ENCODE results near the gene MEGF11.
A peak's percentile ranks its signal among the peaks of the same experiment; 100 is the strongest.

The MEGF11 gene

DNA sequence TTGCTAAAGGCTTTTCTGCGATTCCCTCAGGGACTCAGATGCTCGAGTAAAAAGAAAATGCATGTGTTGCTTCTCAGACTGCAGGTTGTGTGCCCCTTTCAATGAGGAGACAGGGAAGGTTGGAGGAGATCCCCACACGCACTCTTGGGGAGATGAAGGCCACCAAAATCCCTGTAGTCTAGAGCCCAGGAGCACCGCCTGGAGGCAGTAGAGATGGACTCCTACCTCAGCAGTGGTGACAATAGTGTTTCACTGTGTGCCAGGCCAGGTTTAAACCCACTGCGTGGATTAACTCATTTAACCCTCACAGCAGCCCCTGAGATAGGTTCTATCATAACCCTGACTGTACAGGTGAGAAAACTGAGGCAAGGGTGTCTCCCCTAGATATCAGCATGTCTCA lies 15.2 kb downstream of the MEGF11 start:
- no peak for DNase-seq

- DNase-seq = no peak
Observed at GRCh38 chr15:66237513-66238235, 15.9 kb downstream of the MEGF11 start.

DNA sequence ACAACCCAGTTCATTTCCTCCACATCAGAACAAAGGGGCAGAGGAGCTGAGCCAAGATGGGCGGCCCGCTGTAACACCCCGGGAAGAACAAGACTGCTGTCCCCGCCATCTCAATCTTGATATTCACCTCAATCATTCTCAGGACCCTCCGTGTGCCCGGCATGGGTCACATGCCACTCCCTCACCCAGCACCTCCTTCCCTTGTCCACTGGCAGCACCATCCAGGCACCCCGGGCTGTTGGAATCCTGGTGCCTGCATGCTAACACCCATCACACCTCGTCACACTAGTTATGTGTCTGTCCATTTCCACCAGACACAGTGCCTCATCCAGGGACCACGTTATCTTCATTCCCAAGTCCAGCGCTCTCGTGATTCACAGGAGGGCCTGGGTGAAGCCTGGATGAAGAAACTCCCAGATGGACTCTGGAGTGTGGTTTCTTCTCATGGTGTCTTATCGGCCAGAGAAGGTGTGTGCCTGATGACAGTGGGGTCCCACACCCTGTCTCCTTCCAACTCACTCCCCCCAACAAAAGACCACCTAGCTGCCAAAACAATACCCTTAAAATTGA lies 16.7 kb downstream of the MEGF11 start:
- no peak for DNase-seq

- DNase-seq = no peak
Observed at GRCh38 chr15:66235866-66236265, 17.7 kb downstream of the MEGF11 start.

- no peak for DNase-seq
Observed at GRCh38 chr15:66234798-66235197, 18.8 kb downstream of the MEGF11 start.

DNA sequence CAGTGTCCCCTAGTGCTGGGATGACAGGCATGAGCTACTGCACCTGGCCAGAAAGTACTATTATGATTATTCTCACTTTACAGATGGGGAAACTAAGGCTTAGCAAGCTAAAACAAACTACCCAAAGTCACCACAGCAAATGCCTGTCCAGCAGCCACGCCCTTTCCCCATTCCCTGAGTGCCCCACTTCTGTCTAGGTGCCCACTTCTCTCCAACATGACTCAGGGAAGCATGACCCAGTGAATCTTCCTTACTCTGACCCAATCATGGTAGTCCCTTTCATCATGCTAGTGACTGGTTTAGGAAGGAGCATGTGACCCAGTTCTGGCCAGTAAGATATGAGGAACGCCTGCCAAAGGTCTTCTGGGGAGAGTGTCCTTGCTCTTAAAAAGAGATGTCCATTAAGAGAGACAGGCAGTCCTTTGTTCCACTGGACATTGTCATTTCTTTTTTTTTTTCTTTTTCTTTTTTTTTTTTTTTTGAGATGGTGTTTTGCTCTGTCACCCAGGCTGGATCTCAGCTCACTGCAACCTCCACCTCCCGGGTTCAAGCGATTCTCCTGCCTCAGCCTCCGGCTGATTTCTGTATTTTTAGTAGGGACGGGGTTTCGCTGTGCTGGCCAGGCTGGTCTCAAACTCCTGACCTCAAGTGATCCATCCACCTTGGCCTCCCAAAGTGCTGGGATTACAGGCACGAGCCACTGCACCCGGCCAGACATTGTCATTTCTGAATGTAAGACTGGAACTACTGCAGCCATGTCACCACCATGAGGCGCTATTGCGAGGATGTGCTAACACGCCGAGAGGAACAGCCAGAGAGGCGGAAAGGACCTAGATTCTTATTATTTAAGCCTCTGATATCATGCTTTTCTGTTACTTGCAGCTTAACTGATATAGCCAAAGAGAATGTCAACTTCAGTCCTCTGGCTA lies 19.8 kb downstream of the MEGF11 start:
- peak; percentile 91 for DNase-seq

DNA sequence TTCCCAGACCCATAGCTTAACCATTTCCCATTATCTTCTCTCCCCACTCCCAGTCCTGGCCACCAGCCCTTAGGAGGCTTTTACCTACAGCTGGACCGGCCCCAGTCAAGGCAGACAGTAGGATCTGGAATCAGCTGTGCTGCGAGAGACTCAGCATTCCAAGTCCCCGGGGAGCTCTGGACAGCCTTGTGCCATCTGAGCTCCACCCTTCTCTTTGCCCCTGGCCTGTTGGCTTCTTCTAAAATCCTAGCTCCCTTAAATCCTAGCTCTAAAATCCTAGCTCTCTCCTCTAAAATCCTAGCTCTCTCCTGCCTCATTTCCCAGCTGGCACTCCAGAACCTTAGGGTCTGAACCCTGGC lies 21.3 kb downstream of the MEGF11 start:
- no peak for DNase-seq

DNA sequence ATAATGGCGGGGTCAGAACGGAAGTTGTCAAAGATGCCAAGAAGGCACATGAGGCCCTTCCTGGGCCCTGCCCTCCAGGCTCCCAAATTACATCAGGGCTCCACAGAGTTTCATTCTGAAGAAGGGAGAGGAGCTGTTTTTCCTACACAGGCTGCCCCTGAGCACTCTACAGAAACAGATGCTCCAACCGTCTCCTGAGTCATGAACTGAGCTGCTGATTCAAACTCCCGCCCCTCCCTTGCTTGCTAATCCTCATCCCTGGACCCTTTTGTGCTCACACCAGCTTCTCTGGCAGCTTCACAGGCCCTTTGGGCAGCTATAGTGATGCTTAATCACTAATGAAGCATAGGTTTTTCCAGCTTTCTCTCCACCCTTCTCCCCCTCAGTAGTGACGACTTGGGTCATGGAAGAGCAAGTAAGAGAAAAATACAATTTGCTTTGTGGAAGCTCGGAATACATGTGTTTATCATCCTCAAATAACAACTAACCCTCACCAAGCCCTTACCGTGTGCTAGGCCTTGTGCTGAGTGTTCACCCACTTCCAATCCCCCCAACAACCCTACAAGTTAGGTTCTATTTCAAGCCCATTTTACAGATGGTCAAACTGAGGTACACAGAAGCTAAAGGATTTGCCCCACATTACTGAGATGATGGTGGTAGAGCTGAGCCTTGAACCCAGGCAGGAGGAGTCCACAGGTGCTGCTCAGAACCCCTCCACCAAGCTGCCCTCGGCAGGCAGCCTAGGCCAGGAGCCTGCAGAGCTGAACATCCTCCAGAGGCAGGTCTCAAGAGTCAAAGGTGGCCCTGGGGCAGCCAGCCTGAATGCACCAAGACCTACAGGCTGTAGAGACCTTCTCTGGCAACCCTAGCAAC lies 21.9 kb downstream of the MEGF11 start:
- no peak for DNase-seq

DNA sequence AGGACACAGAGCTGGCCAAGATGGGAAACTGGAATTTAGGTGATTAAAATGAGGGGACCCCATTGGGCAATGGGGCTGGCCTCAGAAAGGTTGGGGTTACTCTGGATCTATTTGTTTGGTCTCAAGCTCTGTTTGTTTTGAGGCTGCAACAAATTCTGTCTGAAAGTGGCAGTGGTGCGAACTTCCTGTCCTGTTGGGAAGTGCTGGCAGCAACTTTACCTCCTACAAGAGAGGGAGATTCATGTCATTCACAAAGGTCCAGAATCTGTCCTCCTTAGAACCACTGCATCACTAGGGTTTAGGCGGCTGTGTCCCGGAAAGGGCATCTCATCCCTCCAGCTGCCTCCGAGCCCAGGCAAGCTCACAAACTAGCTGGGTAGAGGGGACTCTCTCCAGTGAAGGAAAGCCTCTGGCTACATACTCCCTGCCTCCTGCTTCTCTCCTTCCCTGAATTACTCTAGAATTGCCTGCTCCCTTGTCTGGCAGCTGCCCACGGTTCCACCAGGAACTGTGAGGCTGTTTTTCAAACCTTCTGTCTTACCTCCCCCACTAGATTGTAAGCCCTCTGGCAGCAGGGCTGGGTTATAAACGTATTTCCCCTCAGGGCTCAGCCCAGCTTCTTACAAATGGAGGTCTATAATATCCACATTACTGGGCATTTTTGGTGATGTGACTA lies 23.6 kb downstream of the MEGF11 start:
- no peak for DNase-seq

DNA sequence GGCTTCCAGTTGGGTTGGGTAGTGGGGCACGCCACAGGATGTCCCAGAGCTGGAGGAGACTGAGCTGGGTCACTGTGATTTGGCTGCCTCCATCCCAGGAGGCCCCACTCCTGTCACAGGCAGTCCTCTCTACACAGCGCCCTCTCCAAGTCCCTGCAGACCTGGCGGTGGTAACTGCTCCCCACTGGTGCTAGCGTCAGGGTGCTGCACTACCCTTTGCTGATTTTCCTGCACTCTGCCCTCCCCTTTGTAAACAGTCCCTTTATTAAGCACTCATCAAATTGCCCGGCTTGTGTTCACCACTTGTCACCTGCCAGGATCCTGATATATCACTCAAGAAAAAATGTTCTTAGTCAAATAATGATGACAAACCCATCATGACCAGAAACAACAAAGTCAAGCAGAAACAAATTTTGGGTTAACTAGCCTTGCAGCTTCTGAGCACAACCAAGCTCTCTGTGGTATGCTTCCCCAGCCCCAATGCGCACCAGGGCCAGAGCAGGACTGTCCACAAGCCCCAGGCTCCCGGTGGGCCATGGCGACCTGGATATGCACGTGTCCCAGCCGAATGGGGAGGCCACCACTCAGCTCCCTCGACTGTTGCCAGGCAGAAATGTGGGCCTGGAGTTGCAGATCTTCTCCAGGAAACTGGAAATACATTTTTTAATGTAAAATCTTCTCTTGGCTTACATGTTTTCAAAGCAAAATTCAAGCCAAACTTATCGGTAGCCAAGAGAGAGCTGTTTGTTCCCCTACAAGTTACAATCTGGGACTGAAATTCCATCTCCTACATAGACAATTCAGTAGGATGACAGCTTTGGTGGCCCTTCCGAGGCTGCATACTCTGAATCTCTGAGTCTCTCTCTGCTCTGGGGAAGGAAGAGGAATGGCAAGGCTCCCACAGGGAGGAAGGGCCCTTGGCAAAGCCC lies 24.5 kb downstream of the MEGF11 start:
- DNase-seq = no peak

- DNase-seq = no peak
Observed at GRCh38 chr15:66226736-66227135, 26.8 kb downstream of the MEGF11 start.

GRCh38 chr15:66225656-66226274 lies 27.8 kb downstream of the MEGF11 start:
- no peak for DNase-seq

DNA sequence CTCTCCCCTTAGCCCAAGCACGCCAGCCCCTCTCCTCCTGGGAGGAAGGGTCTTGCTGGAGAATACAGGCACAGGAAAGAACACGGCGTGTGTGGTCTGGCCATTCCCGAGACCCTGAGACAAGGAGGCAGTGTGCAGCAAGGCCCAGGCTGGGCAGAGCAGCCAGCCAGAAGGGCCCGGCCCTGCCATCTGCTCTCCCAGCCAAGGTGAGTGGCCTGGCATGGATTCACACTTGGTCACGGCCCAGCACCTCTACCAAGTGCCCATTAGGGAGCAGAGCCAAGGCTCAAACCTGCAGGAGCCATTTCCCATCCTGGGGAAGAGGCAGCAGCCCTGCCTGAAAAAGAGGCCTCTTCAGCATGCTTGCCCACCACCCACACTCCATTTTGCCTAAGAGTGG lies 28.6 kb downstream of the MEGF11 start:
- DNase-seq = no peak

DNA sequence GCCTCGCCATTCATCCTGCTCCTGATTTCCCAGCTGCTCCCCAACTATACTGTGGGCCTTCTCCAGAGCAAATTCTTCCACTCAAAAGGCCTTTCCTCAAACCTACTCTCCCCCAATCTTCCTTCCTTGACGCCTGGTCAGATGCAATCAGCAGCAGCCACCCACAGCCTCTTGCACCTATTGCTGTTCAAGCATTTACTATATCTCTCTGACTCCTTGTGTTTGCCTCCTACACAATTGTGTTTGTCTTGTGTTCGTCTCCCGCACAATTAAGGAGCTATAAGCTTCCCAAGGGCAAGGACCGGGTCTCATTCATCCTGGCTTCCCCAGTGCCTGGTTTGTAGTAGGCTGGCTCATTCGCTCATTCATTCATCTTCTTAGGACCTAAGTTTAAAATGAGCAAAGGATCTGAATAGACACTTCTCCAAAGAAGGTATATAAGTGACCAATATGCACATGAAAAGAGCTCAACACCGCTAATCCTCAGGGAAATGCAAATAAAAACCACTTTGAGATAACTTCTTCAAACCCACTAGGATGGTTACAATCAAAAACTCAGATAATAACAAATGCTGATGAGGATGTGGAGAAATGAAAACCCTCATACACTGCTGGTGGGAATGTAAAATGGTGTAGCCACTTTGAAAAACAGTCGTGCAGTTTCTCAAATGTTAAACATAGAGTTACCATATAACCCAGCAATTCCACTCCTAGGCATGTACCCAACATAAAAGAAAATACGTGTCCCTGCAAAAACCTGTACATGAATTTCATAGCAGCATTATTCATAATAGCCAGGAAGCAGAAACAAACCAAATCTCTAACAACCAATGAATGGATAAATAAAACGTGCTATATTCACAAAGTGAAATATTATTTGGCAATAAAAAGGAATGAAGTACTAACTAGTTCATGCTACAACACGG lies 31.0 kb downstream of the MEGF11 start:
- DNase-seq = no peak

- no peak for DNase-seq
Observed at GRCh38 chr15:66221126-66221525, 32.4 kb downstream of the MEGF11 start.

DNA sequence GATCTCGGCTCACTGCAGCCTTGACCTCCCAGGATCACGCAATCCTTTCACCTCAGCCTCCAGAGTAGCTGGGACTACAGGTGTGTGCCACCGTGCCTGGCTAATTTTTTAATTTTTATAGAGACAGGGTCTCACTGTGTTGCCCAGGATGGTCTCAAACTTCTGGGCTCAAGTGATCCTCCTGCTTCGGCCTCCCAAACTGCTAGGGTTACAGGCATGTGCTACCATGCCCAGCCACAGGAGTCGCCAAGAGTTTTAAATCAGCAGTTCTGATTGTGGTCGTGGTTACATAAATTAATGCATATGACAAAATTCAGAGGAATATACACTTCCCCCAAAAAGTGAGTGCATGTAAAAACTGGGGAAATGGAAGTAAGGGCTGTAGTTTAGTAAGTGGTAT lies 32.9 kb downstream of the MEGF11 start:
- DNase-seq = peak in 1 of 2 donors; percentile 10

GRCh38 chr15:66219339-66219738 lies 34.2 kb downstream of the MEGF11 start:
- DNase-seq = no peak

GRCh38 chr15:66216806-66217205 lies 36.7 kb downstream of the MEGF11 start:
- DNase-seq = no peak

DNA sequence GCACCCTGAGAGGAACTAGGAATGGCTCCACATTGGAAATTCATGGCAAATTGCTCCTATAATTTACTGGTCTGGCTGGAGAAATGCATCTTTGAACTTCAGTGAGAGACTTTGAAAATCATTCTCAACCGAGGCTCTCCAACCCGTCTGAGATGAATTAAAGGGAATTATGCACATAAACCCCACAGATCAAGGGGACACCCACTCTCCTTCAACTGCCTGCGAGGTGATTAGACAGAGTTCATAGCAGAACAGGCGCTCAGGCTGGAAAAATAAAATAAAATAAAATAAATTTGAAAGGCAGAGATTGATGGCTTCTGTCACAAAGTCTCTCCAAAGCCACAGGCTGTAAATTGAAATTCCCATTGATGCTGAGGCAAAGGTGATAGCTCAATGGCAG lies 37.7 kb downstream of the MEGF11 start:
- DNase-seq = no peak

Data from inflammatory macrophage (primary cell).